Fibroblast of lung (primary cell): ENCODE results near the gene CCDC50.

Experiments
- CTCF ChIP-seq, 2 donors: IDR thresholded peaks in 1 of 2; conservative IDR thresholded peaks in 1 of 2; 1 replicate in 1 of 2; 2 replicates in 1 of 2; pipeline ENCODE4 v1.5.1; 2011 to 2012; ENCODE audit warnings: low read length in 2 of 2, control low read depth in 1 of 2, inconsistent platforms in 1 of 2, low read depth in 1 of 2, mild to moderate bottlenecking in 1 of 2
- EZH2 ChIP-seq: IDR thresholded peaks from 2 replicates; pipeline ENCODE4 v1.5.1; 2012; ENCODE audit warnings: low read length, control low read depth, mild to moderate bottlenecking; ENCODE audit errors: missing control alignments

- TF ChIP-seq CTCF (conservative IDR thresholded peaks at IDR 0.05 in 1 of 2, IDR thresholded peaks at IDR 0.05 in 1 of 2; ENCODE audit: low read depth in 1 of 2, low read length in 2 of 2) = no peak
- no peak for TF ChIP-seq EZH2
Measured at GRCh38 chr3:191412759-191413158, 83.6 kb downstream of the CCDC50 start.
